Stimulated activated CD4-positive, alpha-beta T cell treated with anti-CD3 and anti-CD28 coated beads, Interleukin-4, amount 100 ng/mL, for 4 hours (primary cell): ENCODE results near the gene LRRC37A3.
A peak's percentile ranks its signal among the peaks of the same experiment; 100 is the strongest.
"Not testable (repeated sequence)": the region's sequence is repeated elsewhere in the genome, so short reads cannot be mapped to it uniquely, and the experiment has no call there.

Experiments used
- DNase-seq, 2 experiments: peaks; one replicate each; pipeline ENCODE4 v3.0.0-alpha.2; 2020

LRRC37A3 gene

DNA sequence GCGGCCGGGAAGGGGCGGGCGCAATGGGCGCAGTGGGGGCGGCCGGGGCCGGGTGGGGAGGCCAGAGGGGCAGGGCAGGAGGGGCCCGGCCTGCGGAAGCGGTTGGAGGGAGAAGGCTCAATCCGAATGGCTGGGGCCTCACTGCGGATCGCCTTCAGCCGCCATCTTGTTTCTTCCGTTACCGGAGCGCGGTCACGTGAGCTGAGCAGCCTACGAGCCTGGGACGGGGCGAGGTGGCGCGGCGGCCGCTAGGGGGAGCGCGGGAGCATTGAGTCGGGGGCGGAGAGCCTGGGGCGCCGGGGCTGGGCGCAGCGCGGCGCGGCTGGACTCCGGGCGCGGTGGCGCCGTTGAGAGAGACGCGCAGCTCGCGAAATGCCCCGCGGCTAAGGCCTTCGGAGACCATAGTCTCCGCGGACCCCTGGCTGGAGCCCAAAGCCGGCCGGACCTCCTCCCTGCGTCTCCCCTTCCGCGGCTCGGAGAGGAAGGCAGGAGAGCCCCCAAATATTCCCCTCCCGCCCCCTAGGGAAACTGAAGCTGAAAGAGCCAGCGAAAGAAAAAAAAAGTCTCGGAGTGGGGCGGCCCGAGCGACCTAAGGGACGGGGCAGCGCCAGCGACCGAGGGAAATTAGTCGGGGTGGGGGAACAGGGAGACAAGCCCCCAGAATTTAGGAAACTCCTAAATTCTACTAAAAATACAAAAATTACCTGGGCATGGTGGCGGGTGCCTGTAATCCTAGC lies at the start of gene LRRC37A3:
LRRC37A3 (minus strand) TSS at position 190 of the 737 bp plus-strand sequence. CDS start 22,221 bp downstream, outside the sequence.
- DNase-seq = peak; percentile 97 to 100

DNA sequence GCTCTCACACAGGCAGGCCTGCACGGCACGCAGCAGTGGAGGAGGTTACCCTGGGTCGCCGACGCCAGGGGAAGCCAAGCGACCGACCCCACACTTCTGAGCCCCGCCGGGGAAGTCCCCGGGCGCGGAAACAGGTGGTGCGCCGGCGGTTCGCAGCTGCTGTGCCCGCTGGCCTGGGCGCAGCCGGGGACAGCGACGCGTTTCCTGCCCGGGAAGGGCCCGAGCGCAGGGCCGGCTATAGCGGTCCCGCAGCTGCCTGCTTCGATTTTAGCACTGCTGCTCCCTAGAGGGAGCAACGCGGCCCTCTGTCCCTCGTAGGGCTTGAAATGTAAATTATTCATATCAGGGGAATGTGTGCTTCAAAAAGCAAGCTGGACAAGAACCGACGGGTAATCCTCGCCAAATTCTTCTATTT lies 46.6 kb upstream of the LRRC37A3 start:
- peak; percentile 61 to 85 for DNase-seq

DNA sequence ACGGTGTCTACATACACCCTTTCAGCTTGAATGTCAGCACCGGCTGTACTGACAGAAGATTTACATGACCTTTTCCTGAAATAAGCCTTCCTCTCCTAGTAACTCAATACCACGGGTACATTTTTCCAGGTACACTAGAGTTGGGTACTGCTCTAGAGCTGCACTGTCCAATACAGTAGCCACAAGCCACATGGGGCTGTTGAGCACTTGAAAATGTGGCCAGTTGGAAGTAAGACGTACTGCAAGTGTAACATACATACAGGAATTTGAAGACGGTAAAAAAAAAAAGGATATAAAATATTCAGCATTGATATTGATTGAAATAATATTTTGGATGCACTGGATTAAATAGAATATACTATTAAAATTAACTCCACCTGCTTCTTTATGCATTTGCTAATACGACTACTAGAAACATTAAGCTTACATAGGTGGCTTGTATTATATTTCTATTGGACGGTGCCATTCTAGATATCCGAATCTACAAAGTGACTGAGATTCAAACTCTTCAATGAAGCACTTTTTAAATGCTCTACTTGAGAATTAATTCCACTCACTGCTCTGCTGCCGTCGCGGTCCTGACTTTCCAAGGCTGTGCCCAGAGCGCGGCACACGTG lies 46.1 kb upstream of the LRRC37A3 start:
- not testable (repeated sequence) for DNase-seq

DNA sequence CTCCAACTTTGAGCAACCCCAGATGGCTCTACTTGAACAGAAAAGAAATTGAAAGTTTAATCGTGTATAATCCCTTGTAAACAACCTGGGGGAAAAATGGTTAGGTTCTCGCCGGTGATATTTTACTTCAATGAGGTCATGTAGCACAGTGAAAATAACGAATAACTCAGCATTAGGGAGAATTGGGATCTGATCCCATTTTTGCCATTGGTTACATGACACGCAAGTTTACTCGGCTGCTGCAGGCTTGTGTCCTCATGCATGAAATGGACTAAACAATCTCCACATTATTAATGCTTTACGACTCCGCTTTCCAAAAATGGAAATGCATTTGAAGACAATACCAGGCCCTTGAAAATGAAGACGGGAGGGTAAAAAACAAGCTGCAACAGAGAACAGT lies 45.5 kb upstream of the LRRC37A3 start:
- DNase-seq = no peak

DNA sequence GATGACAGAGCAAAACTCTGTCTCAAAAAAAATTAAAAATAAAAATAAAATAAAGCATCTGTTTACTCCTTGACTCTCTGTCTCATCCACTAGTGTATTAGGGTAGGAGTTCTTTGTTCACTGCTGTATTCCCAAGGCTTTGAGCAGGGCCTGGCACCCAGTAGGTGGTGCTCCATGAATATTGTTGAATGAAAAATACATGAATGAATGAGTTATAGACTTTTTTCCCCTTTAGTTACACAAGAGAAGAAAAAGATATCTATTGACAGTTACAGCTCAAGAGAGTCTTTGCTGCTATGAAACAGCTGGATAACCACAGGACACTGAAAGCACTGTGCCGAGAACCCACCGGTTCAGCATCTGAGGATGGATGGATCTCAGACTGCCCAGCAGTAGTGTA lies 44.5 kb upstream of the LRRC37A3 start:
- not testable (repeated sequence) for DNase-seq

DNA sequence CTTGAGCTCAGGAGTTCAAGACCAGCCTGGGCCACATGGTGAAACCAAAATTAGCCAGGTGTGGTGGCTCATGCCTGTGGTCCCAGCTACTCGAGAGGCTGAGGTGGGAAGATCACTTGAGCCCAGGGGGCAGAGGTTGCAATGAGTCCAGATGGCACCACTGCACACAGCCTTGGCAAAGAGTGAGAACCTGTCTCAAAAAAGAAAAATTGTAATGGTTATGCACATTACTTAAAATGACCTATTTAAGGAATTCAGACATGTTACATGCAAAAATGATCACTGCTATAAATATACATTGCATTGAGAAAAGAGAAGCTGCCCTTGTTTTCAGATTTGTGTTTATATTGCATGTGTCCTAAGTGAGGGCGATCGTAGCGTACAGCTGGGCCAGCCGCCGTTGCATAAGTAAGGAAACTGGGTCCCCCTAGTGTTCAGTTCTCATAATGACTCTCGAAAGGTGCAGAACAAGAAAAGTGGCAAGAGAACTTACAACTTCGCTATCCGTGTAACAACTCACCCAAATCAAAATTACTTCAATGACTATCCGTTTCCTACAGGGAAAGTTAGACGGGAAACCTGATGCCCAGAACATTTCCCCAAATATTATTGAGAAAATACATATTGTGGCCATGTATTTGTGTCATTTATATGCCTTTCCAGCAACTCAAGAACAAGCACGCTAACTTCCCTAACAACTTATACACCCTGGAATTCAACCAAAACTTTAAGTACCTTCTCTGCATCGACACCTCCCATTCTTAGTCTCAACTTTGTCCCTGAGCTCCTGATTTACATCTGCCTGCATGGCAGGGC lies 42.5 kb upstream of the LRRC37A3 start:
- DNase-seq = peak in 1 of 2 experiments; percentile 44

DNA sequence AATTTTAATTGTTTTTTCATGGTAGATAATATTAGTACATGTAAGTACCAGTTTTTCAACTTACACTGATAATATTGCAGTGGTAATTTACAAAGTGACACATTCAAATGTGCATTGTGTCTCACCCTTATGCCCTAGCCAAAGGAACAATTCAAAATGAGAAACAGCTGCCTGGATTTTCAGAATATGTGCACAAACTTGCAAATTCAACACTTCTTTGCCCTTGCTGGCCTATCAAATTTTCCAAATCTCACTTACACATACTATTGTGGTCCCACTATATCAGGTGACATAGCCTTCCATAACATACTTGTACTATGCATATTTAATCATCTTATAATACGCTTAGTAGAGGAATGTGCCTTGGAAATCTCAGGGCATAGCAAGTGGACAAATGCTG lies 32.6 kb upstream of the LRRC37A3 start:
- DNase-seq = no peak

DNA sequence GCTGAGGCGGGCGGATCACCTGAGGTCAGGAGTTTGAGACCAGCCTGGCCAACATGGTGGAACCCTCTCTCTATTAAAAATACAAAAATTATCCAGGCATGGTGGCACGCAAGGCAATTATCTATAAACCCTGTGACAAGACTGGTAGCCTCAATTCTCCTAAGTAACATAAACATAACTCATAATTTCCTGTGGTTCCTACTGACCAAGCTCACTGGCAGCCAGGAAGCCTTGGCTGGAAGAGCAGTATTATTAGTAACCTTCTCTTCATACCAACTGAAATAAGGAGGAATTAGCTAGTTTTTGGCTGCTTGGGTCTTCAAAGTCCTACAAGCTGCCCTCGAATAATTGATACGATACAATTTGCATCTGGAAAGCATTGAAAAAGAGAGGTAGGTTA lies 31.6 kb upstream of the LRRC37A3 start:
- no peak for DNase-seq

DNA sequence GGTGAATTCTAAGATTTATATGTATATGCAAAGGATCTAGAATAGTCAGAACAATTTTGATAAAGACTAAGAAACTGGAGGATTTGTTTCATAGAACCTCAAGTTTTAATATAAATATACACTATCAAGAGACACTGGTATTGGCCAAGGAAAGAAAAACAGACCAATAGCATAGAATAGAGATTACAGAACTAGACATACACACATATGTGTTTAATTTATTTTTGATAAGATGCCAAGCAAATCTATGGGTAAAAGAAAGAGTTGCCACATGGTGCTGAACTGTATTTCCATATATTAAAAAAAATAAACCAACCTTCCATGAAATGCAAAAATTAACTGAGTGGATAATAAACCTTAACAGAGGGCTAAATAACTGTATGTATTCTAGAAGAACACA lies 27.9 kb upstream of the LRRC37A3 start:
- no peak for DNase-seq

DNA sequence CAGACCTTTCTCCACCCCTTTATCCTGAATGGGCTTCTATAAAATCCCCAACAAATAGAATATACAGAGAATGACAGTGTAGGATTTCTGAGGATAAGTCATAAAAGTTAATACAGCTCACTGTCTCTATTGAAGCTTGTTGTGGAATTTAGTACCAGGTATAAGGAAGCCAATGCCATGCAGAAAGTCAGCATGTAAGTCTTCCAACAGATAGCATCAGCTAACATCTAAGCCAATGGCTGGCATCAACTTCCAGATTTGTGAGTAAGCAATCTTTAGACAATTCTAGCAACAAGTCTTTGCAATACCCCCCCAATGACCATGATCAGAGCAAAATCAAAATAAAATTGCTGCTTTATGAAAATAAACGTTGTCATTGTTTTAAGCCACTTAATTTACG lies 22.5 kb upstream of the LRRC37A3 start:
- no peak for DNase-seq

DNA sequence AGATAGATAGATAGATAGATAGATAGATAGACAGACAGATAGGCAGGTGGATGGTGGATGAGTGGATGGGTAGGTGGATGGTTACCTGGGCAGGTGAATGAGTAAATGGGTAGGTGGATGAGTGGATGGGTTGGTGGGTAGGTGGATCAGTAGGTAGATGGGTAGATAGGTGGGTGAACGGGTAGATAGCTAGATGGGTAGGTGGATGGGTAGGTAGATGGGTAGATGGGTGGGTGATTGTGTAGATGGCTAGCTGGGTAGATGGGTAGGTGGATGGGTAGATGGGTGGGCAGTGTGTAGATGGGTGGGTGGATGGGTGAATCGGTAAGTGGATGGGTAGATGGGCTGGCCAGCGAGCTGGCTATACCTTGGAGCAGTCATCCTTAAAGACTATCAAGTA lies 21.8 kb upstream of the LRRC37A3 start:
- no peak for DNase-seq

DNA sequence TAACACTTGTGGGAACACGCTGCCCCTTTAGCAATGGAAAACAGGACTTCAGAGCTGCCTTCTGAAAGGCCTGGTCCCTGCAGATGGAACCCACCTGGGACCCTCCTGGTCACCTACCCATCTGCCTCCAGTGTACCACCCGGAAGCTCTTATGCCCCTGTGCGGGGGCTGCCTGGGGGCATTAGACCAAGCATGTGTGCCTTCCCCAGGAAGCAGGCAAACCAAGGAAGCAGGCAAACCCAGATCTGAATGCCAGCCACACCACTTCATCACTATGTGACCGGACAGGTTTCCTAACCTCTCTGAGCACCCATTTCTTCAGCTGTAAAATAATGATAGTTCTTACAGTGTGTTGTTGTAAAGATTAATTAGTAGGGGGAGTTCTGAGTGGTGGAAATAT lies 20.8 kb upstream of the LRRC37A3 start:
- no peak for DNase-seq

DNA sequence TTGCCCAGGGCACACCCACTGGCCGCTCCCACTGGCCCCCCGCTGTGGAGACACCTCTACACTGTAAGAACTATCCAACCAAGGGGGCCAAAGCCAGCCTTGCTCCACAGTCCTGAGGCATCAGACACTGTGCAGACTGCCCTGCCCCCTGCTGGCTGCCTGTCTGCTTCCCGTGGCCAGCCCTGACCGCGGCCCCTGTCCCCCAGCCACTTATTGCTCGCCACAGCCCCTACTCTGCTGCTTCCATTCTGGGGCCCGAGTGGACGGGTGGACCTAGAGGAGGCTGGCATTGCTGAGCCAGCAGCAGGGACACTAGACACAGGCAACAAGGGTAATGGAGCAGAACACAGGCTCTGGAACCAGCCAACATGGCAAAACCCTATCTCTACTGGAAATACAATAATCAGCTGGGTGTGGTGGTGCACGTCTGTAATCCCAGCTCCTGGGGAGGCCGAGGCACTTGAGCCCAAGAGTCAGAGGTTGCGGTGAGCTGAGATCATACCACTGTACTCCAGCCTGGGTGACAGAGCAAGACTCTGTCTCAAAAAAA lies 19.7 kb upstream of the LRRC37A3 start:
- DNase-seq = peak; percentile 40 to 65

DNA sequence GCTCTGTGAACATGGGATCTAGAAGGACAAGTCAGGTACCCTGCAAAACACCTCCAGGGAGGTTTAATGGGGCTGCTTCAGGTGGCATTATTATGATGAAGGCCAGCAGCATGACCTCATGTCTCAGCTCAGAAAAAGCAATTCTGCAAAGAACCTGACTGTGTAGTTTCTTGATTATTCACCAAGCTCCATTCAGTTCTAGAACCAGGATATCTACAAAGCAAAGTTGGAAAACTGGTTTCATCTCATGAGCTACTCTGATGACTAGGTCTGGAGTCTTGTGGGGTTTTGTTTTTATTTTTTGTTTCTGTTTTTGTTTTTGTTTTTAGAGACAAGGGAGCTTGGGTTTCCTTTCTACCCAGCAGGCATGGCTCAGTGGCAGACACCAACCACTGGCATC lies 19.0 kb upstream of the LRRC37A3 start:
- DNase-seq = no peak

DNA sequence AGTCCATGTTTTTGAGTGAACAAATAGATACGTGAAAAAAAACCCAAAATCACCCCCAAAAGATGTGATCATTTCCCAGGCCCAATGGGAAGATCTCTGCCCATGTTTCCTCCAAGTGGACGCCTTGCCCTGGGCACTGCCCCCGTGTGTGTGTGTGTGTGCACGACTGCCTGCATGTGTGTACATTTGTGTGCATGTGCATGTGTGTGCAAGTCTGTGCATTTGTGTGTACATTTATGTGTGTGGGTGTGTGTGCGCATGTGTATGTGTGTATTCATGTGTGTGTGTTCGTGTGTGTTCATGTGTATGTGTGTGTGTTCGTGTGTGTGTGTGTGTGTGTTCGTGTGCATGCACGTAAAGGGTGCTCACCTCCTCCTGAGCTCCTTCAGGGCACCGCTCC lies 16.8 kb upstream of the LRRC37A3 start:
- DNase-seq = no peak

DNA sequence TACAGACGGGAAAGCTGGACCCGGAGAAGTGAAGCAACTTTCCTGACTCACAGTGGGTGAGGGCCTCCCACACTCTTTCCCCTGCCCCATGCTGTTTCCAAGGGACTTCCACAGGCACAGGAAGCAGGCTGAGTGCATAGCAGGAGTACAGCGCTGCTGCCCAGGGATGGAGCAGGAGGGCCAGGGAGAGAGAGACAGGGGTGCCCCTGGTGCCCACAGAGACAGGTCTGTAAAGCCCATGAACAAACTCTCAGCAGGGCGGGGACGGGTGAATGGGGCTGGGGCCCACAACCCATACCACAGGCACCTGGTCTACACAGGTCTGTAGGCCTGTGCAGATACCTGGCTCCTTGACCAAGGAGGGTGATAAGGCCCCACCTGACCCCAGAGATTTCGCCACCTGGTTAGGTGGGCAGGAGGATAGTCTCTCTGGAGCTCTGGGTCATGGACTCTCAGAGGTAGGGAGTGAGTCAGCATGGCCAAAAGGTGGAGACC lies 15.1 kb upstream of the LRRC37A3 start:
- DNase-seq = not testable (repeated sequence)

DNA sequence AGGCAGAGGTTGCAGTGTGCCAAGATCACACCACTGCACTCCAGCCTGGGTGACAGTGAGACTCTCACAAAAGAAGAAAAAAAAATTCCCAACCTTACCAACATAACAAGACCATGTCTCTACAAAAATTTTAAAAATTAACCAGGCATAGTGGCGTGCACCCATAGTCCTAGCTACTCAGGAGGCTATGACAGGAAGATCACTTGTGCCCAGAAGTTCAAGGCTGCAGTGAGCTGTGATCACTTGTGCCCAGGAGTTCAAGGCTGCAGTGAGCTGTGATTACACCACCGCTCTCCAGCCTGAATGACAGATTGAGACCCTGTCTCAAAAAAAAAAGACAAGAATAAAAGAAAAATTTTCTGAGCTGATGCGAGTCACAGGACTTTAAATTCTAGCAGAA lies 13.6 kb upstream of the LRRC37A3 start:
- not testable (repeated sequence) for DNase-seq

DNA sequence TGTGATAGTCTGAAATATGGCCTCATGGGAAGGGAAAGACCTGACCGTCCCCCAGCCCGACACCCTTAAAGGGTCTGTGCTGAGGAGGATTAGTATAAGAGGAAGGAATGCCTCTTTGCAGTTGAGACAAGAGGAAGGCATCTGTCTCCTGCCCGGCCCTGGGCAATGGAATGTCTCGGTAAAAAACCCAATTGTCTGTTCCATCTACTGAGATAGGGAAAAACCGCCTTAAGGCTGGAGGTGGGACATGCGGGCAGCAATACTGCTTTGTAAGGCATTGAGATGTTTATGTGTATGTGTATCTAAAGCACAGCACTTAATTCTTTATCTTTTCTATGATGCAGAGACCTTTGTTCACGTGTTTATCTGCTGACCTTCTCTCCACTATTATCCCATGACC lies 11.1 kb upstream of the LRRC37A3 start:
- not testable (repeated sequence) for DNase-seq

DNA sequence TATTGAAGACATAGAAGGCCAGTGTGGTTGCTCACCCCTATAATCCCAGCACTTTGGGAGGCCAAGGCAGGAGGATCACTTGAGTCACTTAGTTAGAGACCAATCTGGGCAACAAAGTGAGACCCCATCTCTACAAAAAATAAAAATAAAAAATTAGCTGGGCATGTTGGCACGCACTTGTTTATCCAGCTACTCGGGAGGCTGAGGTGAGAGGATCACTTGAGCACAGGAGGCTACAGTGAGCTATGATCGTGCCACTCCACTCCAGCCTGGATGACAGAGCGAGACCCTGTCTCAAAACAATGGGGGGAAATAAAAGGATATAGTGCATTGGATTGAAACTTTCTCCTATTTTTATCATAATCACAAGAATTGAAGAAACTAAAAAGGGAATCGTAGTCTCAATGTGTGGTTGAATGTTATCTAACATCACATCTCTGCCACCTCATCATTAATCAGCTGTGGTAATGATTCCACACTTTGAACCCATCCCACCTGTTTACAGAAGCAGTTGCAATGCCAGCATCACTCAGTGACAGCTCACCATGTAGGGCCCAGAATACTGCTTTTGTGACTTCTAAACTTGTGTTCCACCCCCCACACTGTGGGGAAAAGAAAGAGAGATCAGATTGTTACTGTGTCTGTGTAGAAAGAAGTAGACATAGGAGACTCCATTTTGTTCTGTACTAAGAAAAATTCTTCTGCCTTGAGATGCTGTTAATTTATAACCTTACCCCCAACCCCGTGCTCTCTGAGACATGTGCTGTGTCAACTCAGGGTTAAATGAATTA lies 10.3 kb upstream of the LRRC37A3 start:
- peak; percentile 37 to 75 for DNase-seq

DNA sequence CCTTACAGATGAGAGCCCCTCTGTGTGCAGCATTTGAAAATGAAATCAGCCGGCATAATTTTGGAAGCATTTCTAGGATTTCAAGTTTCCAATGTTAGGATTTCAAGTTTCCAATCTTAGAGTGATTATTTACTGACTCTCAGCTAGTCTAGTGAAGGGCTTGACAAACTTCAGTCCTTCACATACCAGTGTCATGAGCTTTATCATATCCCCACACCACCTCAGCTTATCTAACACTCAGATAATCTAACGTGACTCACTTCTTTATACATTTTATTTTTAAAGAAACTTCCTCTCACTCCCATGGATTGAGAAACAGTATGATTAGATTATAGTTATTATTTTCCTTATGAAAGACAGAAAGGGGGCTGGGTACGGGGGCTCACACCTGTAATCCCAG lies 9.4 kb upstream of the LRRC37A3 start:
- not testable (repeated sequence) for DNase-seq

DNA sequence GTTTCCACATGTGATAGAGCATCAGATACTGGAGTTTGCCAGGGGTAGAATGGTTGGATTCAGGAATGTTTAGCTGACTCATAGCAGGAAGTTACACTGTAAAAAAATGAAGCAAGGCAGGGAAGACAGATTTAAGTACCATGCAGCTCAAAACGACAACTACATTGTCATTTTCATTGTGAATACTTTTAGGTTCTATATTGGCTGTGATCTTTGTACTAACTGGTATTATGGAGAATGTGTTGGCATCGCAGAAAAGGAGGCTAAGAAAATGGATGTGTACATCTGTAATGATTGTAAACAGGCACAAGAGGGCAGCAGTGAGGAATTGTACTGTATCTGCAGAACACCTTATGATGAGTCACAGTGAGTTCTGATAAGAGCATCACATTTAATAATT lies 8.2 kb upstream of the LRRC37A3 start:
- DNase-seq = peak in 1 of 2 experiments; percentile 57

DNA sequence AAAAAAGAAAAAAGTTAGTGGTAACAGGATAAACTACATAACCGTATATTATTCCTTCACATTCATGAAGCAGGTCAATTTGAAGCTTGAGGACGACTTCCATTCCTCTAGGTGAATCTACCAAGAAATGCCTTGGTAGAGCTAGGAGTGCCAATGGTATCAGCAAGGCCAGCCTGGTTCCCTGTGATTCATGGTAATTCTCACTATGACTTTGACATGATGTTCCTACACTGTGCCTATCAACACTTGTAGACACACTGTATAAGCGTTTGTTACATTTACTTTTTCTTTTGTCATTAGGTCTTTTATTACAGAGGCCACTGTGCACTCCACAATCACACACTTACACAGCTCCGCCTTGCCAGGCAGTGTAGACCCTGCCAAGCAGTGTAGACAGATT lies 7.2 kb upstream of the LRRC37A3 start:
- not testable (repeated sequence) for DNase-seq
